GM12878 (cell line): ENCODE data around the gene AP2A2.

Source experiments
- CTCF ChIP-seq, 3 experiments: IDR thresholded peaks in 2 of 3; conservative IDR thresholded peaks in 1 of 3; 2 replicates each; pipeline ENCODE4 v1.5.1; 2011; ENCODE audit warnings: low read depth in 3 of 3, low read length in 3 of 3, mild to moderate bottlenecking in 3 of 3, control low read depth in 2 of 3, moderate library complexity in 2 of 3, inconsistent platforms in 1 of 3, mixed read lengths in 1 of 3; ENCODE audit not compliant: control insufficient read depth in 2 of 3, insufficient read depth in 1 of 3; ENCODE audit errors: extremely low read depth in 1 of 3
- EGR1 ChIP-seq, 2 experiments: IDR thresholded peaks; 1 replicate in 1 of 2; 2 replicates in 1 of 2; pipeline ENCODE4 v1.6.1; 2011 to 2012; ENCODE audit warnings: low read depth in 2 of 2, low read length in 2 of 2, borderline replicate concordance in 1 of 2, mild to moderate bottlenecking in 1 of 2, moderate library complexity in 1 of 2
- EP300 ChIP-seq, 2 experiments: fragments of 150-350 bp in 1 of 2; IDR thresholded peaks; 2 replicates each; pipeline ENCODE4 v1.6.1; 2011 to 2012; ENCODE audit warnings: low read depth in 2 of 2, low read length in 2 of 2, borderline replicate concordance in 1 of 2, improper control_type of control experiment in 1 of 2, inconsistent platforms in 1 of 2; ENCODE audit not compliant: control insufficient read depth in 1 of 2
- NBN ChIP-seq: fragments of 450-650 bp; IDR thresholded peaks from 2 replicates; pipeline ENCODE4 v1.6.1; 2016
- POLR2A ChIP-seq: IDR thresholded peaks from 2 replicates; pipeline ENCODE4 v1.6.1; 2011; ENCODE audit warnings: low read depth, mild to moderate bottlenecking, low read length
- RAD51 ChIP-seq: fragments of 450-650 bp; IDR thresholded peaks from 2 replicates; pipeline ENCODE4 v1.6.1; 2016; ENCODE audit warnings: moderate library complexity, mild to moderate bottlenecking, inconsistent platforms
- TAF1 ChIP-seq: IDR thresholded peaks from 2 replicates; pipeline ENCODE4 v1.6.1; 2011; ENCODE audit warnings: mild to moderate bottlenecking, low read depth, low read length, borderline replicate concordance
- TF ChIP-seq, protein P1 (sequence below): fragments of 450-650 bp; IDR thresholded peaks from 2 replicates; pipeline ENCODE4 v1.6.1; 2017; ENCODE audit warnings: mild to moderate bottlenecking
- TF ChIP-seq, protein P2 (sequence below): IDR thresholded peaks from 2 replicates; pipeline ENCODE4 v1.6.1; 2011; ENCODE audit warnings: low read depth, mild to moderate bottlenecking, low read length, moderate library complexity, borderline replicate concordance; ENCODE audit errors: extremely low read depth

- TF ChIP-seq POLR2A (no peak), EP300 (IDR thresholded peaks at IDR 0.05; ENCODE audit: borderline replicate concordance in 1 of 2, control insufficient read depth in 1 of 2, low read depth in 2 of 2, low read length in 2 of 2) (no peak), CTCF (IDR thresholded peaks at IDR 0.05 in 2 of 3, conservative IDR thresholded peaks at IDR 0.05 in 1 of 3; ENCODE audit: control insufficient read depth in 2 of 3, extremely low read depth in 1 of 3, insufficient read depth in 1 of 3, low read depth in 3 of 3, low read length in 3 of 3) (0 out of 6 replicates have a peak, but pooled peaks of 1 of the 3 experiments have one; percentile 10), NBN (no peak), EGR1 (IDR thresholded peaks at IDR 0.05; ENCODE audit: borderline replicate concordance in 1 of 2, low read depth in 2 of 2, low read length in 2 of 2) (no peak), RAD51 (no peak), TAF1 (no peak)
- TF ChIP-seq, protein P1, sequence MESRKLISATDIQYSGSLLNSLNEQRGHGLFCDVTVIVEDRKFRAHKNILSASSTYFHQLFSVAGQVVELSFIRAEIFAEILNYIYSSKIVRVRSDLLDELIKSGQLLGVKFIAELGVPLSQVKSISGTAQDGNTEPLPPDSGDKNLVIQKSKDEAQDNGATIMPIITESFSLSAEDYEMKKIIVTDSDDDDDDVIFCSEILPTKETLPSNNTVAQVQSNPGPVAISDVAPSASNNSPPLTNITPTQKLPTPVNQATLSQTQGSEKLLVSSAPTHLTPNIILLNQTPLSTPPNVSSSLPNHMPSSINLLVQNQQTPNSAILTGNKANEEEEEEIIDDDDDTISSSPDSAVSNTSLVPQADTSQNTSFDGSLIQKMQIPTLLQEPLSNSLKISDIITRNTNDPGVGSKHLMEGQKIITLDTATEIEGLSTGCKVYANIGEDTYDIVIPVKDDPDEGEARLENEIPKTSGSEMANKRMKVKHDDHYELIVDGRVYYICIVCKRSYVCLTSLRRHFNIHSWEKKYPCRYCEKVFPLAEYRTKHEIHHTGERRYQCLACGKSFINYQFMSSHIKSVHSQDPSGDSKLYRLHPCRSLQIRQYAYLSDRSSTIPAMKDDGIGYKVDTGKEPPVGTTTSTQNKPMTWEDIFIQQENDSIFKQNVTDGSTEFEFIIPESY, result no peak
- TF ChIP-seq, protein P2, sequence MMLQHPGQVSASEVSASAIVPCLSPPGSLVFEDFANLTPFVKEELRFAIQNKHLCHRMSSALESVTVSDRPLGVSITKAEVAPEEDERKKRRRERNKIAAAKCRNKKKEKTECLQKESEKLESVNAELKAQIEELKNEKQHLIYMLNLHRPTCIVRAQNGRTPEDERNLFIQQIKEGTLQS, result no peak
Observed at GRCh38 chr11:975827-976226, 50.2 kb downstream of the AP2A2 start.
